Astrocyte of the cerebellum (primary cell): ENCODE results near the gene MAGI1.
A peak's percentile ranks its signal among the peaks of the same experiment; 100 is the strongest.

ENCODE experiments used
- DNase-seq: peaks from one replicate; pipeline ENCODE4 v3.0.0-alpha.2; 2011; ENCODE audit warnings: low read depth
- H3K4me3 ChIP-seq: 2 replicates; pipeline ENCODE4 v1.5.1; 2011; ENCODE audit warnings: mild to moderate bottlenecking, low read depth, low read length, moderate library complexity
- CTCF ChIP-seq: IDR thresholded peaks from 2 replicates; pipeline ENCODE4 v1.5.1; 2012; ENCODE audit warnings: low read length, low read depth, moderate library complexity, mild to moderate bottlenecking; ENCODE audit errors: missing control alignments
- in situ Hi-C: cut with HindIII; loops from 2 replicates; pipeline ENCODE4 v1.10.0; 2017; ENCODE audit warnings: low sequenced_read_pairs

MAGI1 gene

GRCh38 chr3:65669163-65669875 lies 369.4 kb downstream of the MAGI1 start:
- no peak for TF ChIP-seq CTCF
- no peak overlapping the region for H3K4me3 ChIP-seq
- peak; percentile 12 for DNase-seq
- in situ Hi-C loops: loop anchor here (5.0 kb wide), 1 partner anchor 53 kb away; no protein-coding TSS in a partner anchor

- no peak overlapping the region for H3K4me3 ChIP-seq
- no peak for DNase-seq
- TF ChIP-seq CTCF: no peak
- in situ Hi-C loops: loop anchor here (5.0 kb wide), 1 partner anchor 54 kb away; no protein-coding TSS in a partner anchor
Measured at GRCh38 chr3:65667963-65668362, 370.8 kb downstream of the MAGI1 start.

- no peak for TF ChIP-seq CTCF
- in situ Hi-C loops: loop anchor here (5.0 kb wide), 1 partner anchor 56 kb away; no protein-coding TSS in a partner anchor
- H3K4me3 ChIP-seq: no peak overlapping the region
- no peak for DNase-seq
Measured at GRCh38 chr3:65666448-65667091, 372.1 kb downstream of the MAGI1 start.

- no peak overlapping the region for H3K4me3 ChIP-seq
- TF ChIP-seq CTCF: no peak
- DNase-seq: peak; percentile 31
- in situ Hi-C loops: loop anchor here (5.0 kb wide), 1 partner anchor 56 kb away; no protein-coding TSS in a partner anchor
Measured at GRCh38 chr3:65665915-65666314, 372.8 kb downstream of the MAGI1 start.

GRCh38 chr3:65664931-65665330 lies 373.8 kb downstream of the MAGI1 start:
- in situ Hi-C loops: loop anchor here (5.0 kb wide), 1 partner anchor 57 kb away; no protein-coding TSS in a partner anchor
- TF ChIP-seq CTCF: no peak
- DNase-seq: no peak
- no peak overlapping the region for H3K4me3 ChIP-seq

GRCh38 chr3:65664446-65664845 lies 374.3 kb downstream of the MAGI1 start:
- no peak overlapping the region for H3K4me3 ChIP-seq
- in situ Hi-C loops: no loop called here
- DNase-seq: peak; percentile 55
- TF ChIP-seq CTCF: no peak
